Endothelial cell of umbilical vein (primary cell): ENCODE data around the gene MRO. TPM values are rescaled to one million over a fixed set of nuclear protein-coding genes. Genes with fewer than 3 reads are reported as not detected.

Experiments
- BruUV-seq: library from RNA; stranded (reverse); fragments of 400-500 nt; replicated peaks from 2 replicates; lab custom pipeline; 2021; lab: Mats Ljungman, UMichigan
- CTCF ChIA-PET: fragments of 300-600, 350-600 bp; sonication (Branson Sonifier 250); formaldehyde crosslinking; loops from one replicate; lab custom pipeline; 2021; ENCODE audit warnings: antibody characterized with exemption, inconsistent platforms; lab: Charles Lee
- POLR2A ChIA-PET: fragments of 300-600, 350-600 bp; sonication (Branson Sonifier 250); formaldehyde crosslinking; loops from one replicate; lab custom pipeline; 2021; ENCODE audit warnings: antibody characterized with exemption, inconsistent platforms; lab: Charles Lee
- DNase-seq: peaks from one replicate; pipeline ENCODE4 v3.0.0-alpha.2; 2011; ENCODE audit warnings: low read depth, low spot score
- FAIRE-seq: peaks from 2 replicates; lab custom pipeline; 2011; peaks lifted over from hg19 to GRCh38; lab: Jason Lieb, UNC
- H2AFZ ChIP-seq: 2 replicates; pipeline ENCODE4 v1.6.0; 2012; ENCODE audit warnings: low read depth, low read length, control low read depth, inconsistent platforms
- H3K27ac ChIP-seq: 2 replicates; pipeline ENCODE4 v1.5.1; 2011; ENCODE audit warnings: low read depth, mild to moderate bottlenecking, control low read depth, low read length, moderate library complexity; ENCODE audit not compliant: insufficient read depth
- H3K27me3 ChIP-seq, 2 experiments: 2 replicates each; pipeline versions ENCODE4 v1.6.0 to v1.6.1; 2011; ENCODE audit warnings: low read length in 2 of 2, mixed read lengths in 1 of 2; ENCODE audit not compliant: control insufficient read depth in 2 of 2, insufficient read depth in 2 of 2
- H3K36me3 ChIP-seq, 2 experiments: 2 replicates in 1 of 2; 3 replicates in 1 of 2; pipeline ENCODE4 v1.5.1; 2011; ENCODE audit warnings: low read length in 2 of 2, mild to moderate bottlenecking in 1 of 2, moderate library complexity in 1 of 2; ENCODE audit not compliant: control insufficient read depth in 2 of 2, insufficient read depth in 2 of 2; ENCODE audit errors: extremely low read depth in 1 of 2
- H3K4me1 ChIP-seq: 3 replicates; pipeline ENCODE4 v1.5.1; 2011; ENCODE audit warnings: mild to moderate bottlenecking, low read length; ENCODE audit not compliant: control insufficient read depth, insufficient read depth; ENCODE audit errors: extremely low read depth
- H3K4me2 ChIP-seq: 2 replicates; pipeline ENCODE4 v1.6.1; 2011; ENCODE audit warnings: low read length, control low read depth, mixed read lengths; ENCODE audit not compliant: insufficient read depth
- H3K4me3 ChIP-seq, 3 experiments: fragments of 200-600 bp in 1 of 3; sonication (generic), shearing (Covaris generic) in 1 of 3; replicated peaks in 1 of 3; 2 replicates each; pipeline ENCODE4 v1.5.1; 2011 to 2016; ENCODE audit warnings: control low read depth in 3 of 3, low read length in 3 of 3, mild to moderate bottlenecking in 2 of 3, inconsistent platforms in 1 of 3, low read depth in 1 of 3, moderate library complexity in 1 of 3; ENCODE audit not compliant: insufficient read depth in 1 of 3
- H3K79me2 ChIP-seq: 2 replicates; pipeline ENCODE4 v1.6.0; 2012; ENCODE audit warnings: low read length, inconsistent platforms; ENCODE audit not compliant: control insufficient read depth, insufficient read depth
- H3K9ac ChIP-seq: replicated peaks from 2 replicates; pipeline ENCODE3; 2011; ENCODE audit warnings: low read length, control low read depth; ENCODE audit not compliant: insufficient read depth; ENCODE audit errors: extremely low read depth
- H3K9me1 ChIP-seq: replicated peaks from 3 replicates; pipeline ENCODE4 v1.6.0; 2011; ENCODE audit warnings: mild to moderate bottlenecking, low read length; ENCODE audit not compliant: control insufficient read depth, insufficient read depth; ENCODE audit errors: extremely low read depth
- H3K9me3 ChIP-seq: replicated peaks from 2 replicates; pipeline ENCODE4 v1.5.1; 2012; ENCODE audit warnings: low read length, inconsistent platforms; ENCODE audit not compliant: control insufficient read depth, insufficient read depth
- H4K20me1 ChIP-seq: replicated peaks from 2 replicates; pipeline ENCODE3; 2011; ENCODE audit warnings: mild to moderate bottlenecking, low read length; ENCODE audit not compliant: control insufficient read depth, insufficient read depth; ENCODE audit errors: extremely low read depth
- CTCF ChIP-seq, 2 donors: IDR thresholded peaks; 1 replicate in 1 of 2; 2 replicates in 1 of 2; pipeline ENCODE4 v1.5.1; 2011; ENCODE audit warnings: low read length in 2 of 2, mild to moderate bottlenecking in 2 of 2, moderate library complexity in 2 of 2, control low read depth in 1 of 2, inconsistent platforms in 1 of 2, low read depth in 1 of 2; ENCODE audit not compliant: insufficient read depth in 1 of 2; ENCODE audit errors: extremely low read depth in 1 of 2
- EZH2 ChIP-seq: IDR thresholded peaks from 2 replicates; pipeline ENCODE4 v1.6.1; 2012; ENCODE audit warnings: borderline replicate concordance, low read depth, mild to moderate bottlenecking, moderate library complexity, low read length, inconsistent platforms; ENCODE audit not compliant: severe bottlenecking
- FOS ChIP-seq: IDR thresholded peaks from 2 replicates; pipeline ENCODE4 v1.6.1; 2011; ENCODE audit warnings: mild to moderate bottlenecking, low read length, moderate library complexity, borderline replicate concordance; ENCODE audit not compliant: insufficient read depth
- GATA2 ChIP-seq: IDR thresholded peaks from 2 replicates; pipeline ENCODE4 v1.7.0; 2011; ENCODE audit warnings: low read depth, mild to moderate bottlenecking, moderate library complexity, mixed read lengths, low read length; ENCODE audit not compliant: insufficient read length, insufficient read depth
- JUN ChIP-seq: IDR thresholded peaks from 2 replicates; pipeline ENCODE4 v1.6.1; 2011; ENCODE audit warnings: borderline replicate concordance, low read depth; ENCODE audit not compliant: insufficient read length, insufficient read depth
- MAX ChIP-seq: IDR thresholded peaks from 2 replicates; pipeline ENCODE4 v1.6.1; 2011; ENCODE audit not compliant: insufficient read depth, insufficient read length
- MYC ChIP-seq: IDR thresholded peaks from one replicate; pipeline ENCODE4 v1.6.1; 2011; ENCODE audit warnings: mild to moderate bottlenecking, low read depth, low read length
- POLR2A ChIP-seq: IDR thresholded peaks from 2 replicates; pipeline ENCODE4 v1.6.1; 2012; ENCODE audit warnings: low read depth, mild to moderate bottlenecking, control low read depth, low read length
- POLR2AphosphoS5 ChIP-seq: IDR thresholded peaks from 2 replicates; pipeline ENCODE4 v1.6.1; 2012; ENCODE audit warnings: low read depth, mild to moderate bottlenecking, control low read depth, low read length, moderate library complexity; ENCODE audit not compliant: insufficient read depth
- dilution Hi-C: fragments of 300-500 bp; cut with MboI; formaldehyde crosslinking; loops from one replicate; pipeline ENCODE4 v1.15.0; 2019; ENCODE audit warnings: low sequenced_read_pairs; ENCODE audit not compliant: extremely low pct_ligation_motif_present
- intact Hi-C: fragments of 100-400 bp; cut with micrococcal nuclease; formaldehyde crosslinking; loops from one replicate; pipeline ENCODE4 v1.10.0; 2022
- polyA plus RNA-seq, 4 experiments: library from polyadenylated mRNA; depleted of rRNA in 3 of 4; stranded (reverse) in 3 of 4; unstranded in 1 of 4; fragments of >200 nt; gene quantifications; 2 replicates each; pipeline versions ENCODE4 v1.2.1 to v1.2.3, GENCODE V29; 2011 to 2012; ENCODE audit warnings: missing spikeins in 1 of 4
- total RNA-seq: library from RNA; stranded (reverse); gene quantifications from 2 replicates; pipeline ENCODE4 v1.2.3, GENCODE V29; 2021

Gene MRO
- total and polyA plus RNA-seq, 2 donors (not counting 3 experiments of a cell fraction or from before 2014, with no cell fraction given), result not detected

- DNase-seq (peak; percentile 18), FAIRE-seq (no peak)
- H3K9me3 ChIP-seq, result no peaks in the 10 kb centered on the region
- no peaks in the 10 kb centered on the region for H4K20me1 ChIP-seq
- no peak overlapping the region for H2AFZ ChIP-seq
- ChIA-PET POLR2A (no interaction called here), CTCF (no interaction called here)
- no peaks in the 10 kb centered on the region for H3K9me1 ChIP-seq
- TF ChIP-seq MYC, result no peak
- no peak for TF ChIP-seq EZH2
- TF ChIP-seq JUN, result no peak
- no peak for TF ChIP-seq GATA2
- TF ChIP-seq FOS, result no peak
- no peak for TF ChIP-seq POLR2A
- TF ChIP-seq CTCF (IDR thresholded peaks at IDR 0.05; ENCODE audit: extremely low read depth in 1 of 2, insufficient read depth in 1 of 2, low read depth in 1 of 2, low read length in 2 of 2), result no peak
- no peak for TF ChIP-seq MAX
- no peak for TF ChIP-seq POLR2AphosphoS5
- no peaks in the 10 kb centered on the region for H3K79me2 ChIP-seq
- H3K36me3 ChIP-seq, result no peaks in the 10 kb centered on the region
- no peak overlapping the region for H3K4me2 ChIP-seq
- intact Hi-C loops (loop anchor here (1.0 kb wide), 1 partner anchor 47 kb away; no protein-coding TSS in a partner anchor), dilution Hi-C loops (no loop called here)
- H3K4me1 ChIP-seq, result no peaks in the 10 kb centered on the region
- no peak overlapping the region for H3K4me3 ChIP-seq
- no peak overlapping the region for H3K9ac ChIP-seq
- BruUV-seq, result no TSS peak
- no peaks in the 10 kb centered on the region for H3K27me3 ChIP-seq
- H3K27ac ChIP-seq, result no peak overlapping the region
Observed at GRCh38 chr18:50853863-50854271, 34.1 kb upstream of the MRO start.
